GM21529 (cell line): Measurements from ENCODE around the gene ADRB2.
"Not testable (repeated sequence)": the region's sequence is repeated elsewhere in the genome, so short reads cannot be mapped to it uniquely, and the experiment has no call there.

ENCODE experiments used
- ATAC-seq: cut with Tn5 transposase; IDR thresholded peaks from one replicate; pipeline ENCODE4 v1.9.1; 2021; ENCODE audit not compliant: unreplicated experiment

Gene ADRB2

GRCh38 chr5:148826053-148826738, at the start of gene ADRB2:
ADRB2 (plus strand) TSS chr5:148826611; CDS start chr5:148826832, 221 bp downstream.
- ATAC-seq, result peak; percentile 96

DNA sequence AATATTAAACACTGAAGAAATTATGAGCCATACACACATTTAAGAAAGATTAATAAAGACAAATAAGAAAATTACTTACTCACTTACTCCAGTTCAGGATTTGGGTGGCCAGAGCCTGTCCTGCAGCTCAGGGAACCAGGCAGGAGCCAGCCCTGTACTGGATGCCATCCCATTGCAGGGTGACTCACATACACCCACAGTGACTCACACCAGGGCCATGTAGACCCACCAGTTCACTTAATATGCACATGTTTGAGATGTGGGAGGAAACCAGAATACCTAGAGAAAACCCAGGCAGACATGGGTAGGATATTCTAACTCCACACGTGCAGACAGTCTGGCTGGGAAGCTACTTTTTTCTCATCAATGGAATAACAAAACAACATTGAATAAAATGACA, 49.6 kb upstream of the ADRB2 start:
- ATAC-seq, result no peak

- ATAC-seq, result no peak
Observed at GRCh38 chr5:148778882-148779281, 47.5 kb upstream of the ADRB2 start.

GRCh38 chr5:148780711-148781110, 45.7 kb upstream of the ADRB2 start:
- ATAC-seq, result no peak

DNA sequence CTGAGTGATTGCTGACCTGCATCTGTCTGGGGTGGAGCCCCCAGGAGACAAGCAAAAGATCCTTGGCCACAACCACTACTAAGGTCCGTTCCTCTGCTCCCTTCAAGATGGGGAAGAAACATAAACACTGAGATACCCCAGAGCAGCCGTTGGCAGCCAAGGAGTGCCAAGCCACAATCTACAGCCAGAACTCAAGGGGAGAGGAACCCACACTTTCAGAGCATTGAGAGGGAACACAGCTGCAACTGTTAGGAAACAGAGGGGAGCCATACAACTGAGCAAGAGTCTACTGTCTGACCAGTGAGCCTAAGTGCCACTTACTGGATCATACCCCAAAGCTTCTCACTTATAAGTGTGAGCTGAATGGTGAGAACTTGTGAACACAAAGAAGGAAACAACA, 44.6 kb upstream of the ADRB2 start:
- ATAC-seq, result no peak

DNA sequence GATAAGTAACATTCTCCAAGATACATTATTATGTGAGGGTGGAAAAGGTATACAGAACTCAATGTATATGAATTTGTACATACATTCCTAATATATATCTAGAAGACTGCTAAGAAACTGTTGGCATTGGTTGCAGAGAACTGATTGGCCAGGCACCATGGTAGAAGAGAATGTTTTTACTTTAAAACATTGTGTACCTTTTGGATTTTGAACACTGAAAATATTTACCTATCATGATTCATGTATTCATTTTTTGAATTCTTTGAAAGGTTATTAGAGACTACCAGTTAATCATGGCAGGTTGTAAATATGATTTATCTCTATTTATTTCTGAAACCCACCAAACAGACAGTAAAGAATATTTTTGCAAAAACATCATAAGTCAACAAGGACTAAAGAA, 41.2 kb upstream of the ADRB2 start:
- no peak for ATAC-seq

DNA sequence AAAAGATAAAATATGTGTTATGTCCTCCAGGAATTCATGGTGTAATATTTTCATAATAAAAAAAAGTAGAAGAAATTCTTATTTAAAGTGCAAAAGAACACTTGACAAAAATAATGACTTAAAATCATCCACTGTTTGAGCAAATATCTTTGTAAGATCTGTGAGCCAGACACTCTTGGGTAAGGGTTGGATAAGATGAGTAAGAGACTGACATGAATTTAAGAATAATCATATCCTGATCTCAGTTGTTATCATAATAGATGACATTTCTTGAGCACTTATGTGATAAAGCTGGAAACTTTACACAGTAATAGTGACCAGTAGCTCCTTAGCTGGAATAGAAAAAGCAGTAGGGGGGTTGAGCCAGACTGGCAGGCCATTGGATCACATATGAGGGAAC, 40.0 kb upstream of the ADRB2 start:
- ATAC-seq, result no peak

DNA sequence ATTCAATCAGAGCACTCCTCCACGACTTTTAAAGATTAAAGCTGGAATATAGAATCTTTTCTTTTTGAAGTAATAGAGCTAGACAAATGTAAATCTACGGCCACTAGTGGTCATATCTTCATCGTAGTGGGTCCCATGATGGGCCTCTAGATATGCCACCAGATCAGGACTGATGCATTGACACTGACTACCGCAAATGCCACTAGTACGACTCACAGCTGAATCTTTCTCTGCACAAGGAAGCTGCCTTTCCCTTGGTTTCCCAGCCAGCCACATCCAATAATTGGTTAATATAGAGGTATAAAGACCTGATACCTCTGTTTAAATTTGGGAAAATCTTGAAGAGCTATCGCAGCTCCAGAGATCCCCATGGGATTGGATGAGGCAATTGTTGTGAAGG, 37.8 kb upstream of the ADRB2 start:
- no peak for ATAC-seq

DNA sequence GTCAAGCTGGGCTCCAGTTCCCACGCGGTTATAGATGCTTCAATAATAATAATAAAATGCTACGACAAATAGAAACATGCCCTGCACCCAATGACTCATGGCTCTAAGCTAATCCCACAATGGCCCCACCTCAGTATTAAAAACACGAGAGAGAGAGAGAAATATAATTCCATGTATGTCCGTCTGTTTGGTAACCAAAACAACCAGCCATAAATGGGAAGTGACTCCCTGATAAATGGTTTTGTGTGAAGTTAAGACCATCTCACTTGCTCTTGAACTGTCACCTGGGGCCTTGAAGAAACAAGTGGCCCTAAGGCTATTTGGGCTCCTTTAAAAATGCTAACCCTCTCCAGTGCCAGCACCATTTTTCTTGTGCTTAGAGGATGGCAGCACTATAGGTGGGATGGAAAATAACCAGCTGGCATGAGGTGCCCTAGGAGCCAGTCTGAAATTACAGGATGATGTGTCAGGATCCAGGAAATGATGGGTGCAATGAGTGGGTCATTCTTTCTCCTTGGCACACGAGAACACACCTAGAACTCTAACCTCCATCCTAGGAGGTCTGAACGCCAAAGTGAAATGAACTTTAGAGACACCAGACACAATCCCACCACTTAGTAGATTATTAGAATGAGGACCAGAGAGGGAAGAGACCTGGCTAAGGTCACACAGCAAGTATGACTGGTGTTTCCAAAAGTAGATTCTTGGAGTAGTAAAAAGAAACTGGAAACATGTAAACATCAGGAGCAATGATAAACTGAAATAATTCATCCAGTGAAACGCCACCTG, 35.7 kb upstream of the ADRB2 start:
- ATAC-seq, result peak; percentile 24

GRCh38 chr5:148791334-148791667, 35.1 kb upstream of the ADRB2 start:
- peak; percentile 96 for ATAC-seq

DNA sequence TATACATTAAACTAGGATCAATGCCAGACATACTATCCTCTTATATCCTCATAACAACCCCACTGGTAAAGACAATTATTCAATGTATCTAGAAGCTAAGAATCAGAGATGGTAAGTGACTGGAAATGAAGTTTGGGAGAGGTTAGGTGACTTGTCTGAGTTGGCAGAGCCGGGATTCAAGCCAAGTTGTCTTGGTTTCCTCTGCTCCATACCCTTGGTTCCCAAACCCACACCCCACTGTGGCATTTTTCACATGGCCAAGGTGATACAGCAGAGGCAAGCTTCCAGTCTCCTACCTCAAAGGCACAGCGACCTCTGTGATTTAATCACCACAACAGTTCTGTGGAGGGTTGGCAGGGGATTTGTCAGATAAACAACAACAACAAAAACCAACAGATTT, 34.7 kb upstream of the ADRB2 start:
- ATAC-seq, result no peak

DNA sequence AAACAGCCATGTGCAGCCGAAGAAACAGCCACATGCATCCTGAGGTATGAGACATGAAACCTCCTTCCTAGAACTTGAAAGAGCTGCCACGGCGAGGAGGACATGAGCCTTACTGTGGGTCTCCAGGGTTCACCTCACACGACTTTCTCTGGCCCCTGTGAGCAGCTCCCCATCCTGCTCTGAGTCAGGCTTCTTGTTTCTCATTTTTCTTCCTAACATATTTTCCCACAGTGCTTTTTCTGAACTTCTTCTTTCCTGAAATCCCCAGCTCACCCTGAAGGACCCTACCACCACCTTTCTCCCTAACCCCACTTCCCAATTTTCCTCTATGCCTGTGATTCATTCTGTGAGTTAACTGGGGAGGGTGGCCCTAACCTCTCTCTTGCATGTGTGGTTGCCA, 33.7 kb upstream of the ADRB2 start:
- no peak for ATAC-seq

DNA sequence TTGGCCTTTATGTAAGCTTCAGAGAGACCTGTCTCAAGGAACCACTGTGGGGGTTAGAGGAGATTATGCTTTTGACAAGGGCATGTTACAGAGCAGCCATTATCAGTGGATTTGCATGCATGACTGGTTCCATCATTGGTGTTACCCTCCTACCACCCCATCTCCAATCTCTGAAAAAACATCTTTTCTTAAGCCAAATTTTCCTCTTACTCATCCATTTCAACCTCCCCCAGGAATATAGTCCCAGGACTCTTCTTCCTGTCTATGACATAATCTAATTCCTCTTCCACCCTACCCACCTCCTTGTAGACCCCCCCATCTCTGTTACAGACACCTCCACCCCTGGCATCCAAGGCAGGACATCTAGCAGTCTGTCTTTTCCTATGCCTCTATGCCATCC, 33.1 kb upstream of the ADRB2 start:
- no peak for ATAC-seq

DNA sequence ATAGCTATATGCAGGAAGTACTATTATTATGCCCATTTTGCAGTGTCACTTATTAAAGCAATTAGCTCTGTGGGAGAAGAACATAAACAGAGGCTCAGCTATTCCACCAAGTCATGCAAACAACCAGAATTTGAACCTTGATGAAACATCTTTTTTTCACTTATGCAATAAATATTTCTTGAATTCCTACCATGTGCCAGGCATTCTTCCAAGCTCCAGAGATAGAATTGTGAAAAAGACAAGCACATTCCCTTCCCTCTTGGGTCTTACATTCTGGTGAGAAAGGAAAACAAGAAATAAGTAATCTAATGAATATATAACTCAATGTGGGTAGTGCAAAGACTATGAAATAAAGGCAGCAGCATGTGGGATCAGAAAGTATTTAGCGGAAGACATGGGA, 32.1 kb upstream of the ADRB2 start:
- ATAC-seq, result no peak

- peak; percentile 34 for ATAC-seq
Observed at GRCh38 chr5:148794729-148795561, 31.5 kb upstream of the ADRB2 start.

- ATAC-seq, result no peak
Observed at GRCh38 chr5:148796936-148797335, 29.5 kb upstream of the ADRB2 start.

GRCh38 chr5:148798786-148799185, 27.6 kb upstream of the ADRB2 start:
- no peak for ATAC-seq

DNA sequence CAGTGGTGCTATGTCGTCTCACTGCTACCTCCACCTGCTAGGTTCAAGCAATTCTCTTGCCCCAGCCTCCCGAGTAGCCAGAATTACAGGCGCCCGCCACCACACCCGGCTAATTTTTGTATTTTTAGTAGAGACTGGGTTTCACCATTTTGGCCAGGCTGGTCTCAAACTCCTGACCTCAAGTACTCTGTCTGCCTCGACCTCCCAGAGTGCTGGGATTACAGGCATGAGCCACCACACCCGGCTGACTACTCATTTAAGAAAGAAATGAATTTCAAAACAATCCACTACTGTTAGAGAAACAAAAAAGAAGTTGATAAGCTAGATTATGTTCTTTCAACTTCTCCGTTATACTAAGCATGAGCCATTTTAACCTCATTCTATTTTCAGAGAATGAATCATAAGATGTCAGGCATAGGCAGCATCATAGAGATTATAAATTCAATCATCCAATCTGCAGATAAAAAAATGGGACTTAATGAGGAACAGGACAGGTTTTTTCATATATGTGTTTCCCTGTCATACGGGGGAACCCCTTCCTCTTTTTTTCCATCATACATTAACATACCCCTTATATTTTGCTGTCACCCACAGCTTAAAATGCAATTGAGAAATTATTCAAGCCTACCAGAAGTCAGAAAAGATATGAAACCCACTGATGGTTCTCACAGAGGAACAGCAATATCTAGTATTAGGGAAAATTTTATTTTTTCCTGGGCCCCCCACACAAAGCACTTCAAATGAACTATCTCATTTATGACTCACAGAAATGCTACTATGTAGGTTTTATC, 26.5 kb upstream of the ADRB2 start:
- no peak for ATAC-seq

DNA sequence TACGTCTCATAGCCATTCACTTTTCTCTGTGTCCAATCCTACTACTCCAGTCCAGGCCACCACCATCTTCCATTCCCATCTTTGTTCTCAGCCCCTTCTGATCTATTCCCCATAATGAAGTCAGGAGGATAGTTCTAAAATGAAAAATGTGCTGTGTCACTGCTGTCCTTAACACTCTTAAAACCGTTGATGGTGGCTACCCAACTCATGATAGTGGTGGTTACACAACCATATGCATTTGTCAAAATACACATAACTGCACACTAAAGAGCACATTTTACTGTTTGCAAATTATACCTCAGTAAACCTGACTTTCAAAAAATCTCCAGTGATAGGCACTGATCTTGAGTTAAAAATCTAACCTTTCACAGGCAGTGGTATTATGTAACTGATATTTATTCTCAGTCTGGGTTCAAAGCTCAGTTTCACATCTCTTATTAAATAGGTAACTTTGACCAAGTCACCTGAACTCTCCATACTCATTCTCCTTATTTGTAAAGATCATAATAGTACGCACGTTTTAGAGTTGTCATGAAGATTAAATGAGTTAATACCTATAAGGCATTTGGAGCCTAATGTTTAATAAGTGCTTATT, 24.6 kb upstream of the ADRB2 start:
- ATAC-seq, result no peak

GRCh38 chr5:148803451-148803850, 23.0 kb upstream of the ADRB2 start:
- not testable (repeated sequence) for ATAC-seq

GRCh38 chr5:148804393-148804792, 22.0 kb upstream of the ADRB2 start:
- ATAC-seq, result no peak
